HG02884 (cell line): ENCODE data around the gene LHPP.

Experiments used
- ATAC-seq: cut with Tn5 transposase; IDR thresholded peaks from one replicate; pipeline ENCODE4 v1.9.1; 2021; ENCODE audit warnings: mild to moderate bottlenecking, moderate library complexity; ENCODE audit not compliant: unreplicated experiment

Gene LHPP

DNA sequence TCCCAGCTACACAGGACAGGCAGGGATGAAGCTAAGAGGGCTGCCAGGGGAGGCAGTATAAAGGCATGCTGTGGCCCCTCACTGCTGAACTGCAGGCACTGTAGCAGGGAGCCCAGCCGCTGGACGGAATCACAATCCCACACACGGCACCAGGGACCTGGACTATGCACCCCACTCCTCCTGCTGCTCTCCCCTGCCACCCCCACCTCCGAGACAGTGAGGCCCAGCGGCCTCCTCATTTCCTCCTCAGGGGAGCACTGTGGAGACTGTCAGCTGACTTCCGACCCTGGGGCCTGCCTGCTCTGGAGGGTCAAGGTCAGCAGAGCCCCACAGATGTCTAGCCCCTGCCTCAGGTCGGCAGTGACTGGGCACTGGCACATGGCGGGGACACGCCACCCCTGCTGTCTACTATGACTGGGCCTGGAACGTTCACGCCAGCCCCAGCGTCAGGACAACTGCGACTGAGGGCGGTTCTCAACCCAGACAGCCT is 189.8 kb downstream of the LHPP start:
- no peak for ATAC-seq

DNA sequence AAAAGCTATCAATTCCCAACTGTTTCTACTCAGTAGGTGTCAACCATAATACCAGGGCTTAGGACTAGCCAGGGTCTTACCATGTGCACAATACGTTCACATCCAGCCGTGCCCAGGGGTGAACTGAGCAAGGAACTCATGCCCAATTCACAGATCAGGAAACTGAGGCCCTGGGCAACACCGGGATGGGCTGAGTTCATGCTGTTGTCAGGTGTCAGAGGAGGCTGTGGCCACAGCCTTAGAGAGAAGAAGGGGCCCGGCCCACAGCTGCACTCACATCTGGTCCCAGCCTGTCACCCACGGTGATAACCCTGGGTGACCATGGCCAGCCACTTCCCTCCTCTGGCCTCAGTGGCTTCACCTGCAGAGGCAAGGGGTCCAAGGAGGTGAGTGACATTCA is 190.6 kb downstream of the LHPP start:
- ATAC-seq, result no peak

DNA sequence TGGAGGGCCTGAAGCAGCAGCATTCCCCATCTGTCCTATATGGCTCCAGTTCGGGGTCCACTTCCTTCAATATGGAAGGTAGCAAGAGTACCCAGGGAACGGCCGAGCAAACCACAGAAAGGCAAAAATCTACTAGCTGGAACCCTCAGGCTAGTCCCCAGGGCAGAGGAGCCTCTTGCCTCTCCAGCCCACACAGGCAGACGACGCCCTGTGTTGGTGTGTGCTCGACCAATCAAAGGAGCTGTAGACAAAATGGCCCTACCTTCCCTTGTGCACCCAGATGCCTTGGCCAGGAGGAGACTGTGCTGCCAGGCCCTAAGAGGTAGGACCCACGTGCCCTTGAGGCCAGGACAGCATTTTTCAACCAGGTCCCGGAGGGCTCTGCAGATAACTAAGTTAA is 191.1 kb downstream of the LHPP start:
- ATAC-seq, result no peak

DNA sequence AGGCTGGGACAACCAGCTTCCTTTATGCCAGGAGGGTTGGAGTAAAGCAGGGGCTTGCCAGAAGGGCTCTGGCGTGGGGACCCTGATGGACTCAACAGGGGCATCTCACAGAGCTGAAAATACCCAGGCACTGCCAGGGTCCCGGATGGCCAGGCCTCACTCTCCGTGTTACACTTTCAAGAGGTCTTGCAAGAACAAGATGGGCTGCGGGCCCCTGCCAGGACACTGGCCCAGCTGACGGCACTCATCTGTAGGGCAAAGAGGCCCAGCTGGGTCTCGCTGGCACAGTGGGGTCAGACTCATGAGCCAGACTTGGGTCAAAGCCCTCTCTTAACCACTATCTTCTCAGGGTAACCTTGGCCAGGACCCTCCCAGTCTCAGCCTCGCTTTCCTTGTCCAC is 191.7 kb downstream of the LHPP start:
- no peak for ATAC-seq

DNA sequence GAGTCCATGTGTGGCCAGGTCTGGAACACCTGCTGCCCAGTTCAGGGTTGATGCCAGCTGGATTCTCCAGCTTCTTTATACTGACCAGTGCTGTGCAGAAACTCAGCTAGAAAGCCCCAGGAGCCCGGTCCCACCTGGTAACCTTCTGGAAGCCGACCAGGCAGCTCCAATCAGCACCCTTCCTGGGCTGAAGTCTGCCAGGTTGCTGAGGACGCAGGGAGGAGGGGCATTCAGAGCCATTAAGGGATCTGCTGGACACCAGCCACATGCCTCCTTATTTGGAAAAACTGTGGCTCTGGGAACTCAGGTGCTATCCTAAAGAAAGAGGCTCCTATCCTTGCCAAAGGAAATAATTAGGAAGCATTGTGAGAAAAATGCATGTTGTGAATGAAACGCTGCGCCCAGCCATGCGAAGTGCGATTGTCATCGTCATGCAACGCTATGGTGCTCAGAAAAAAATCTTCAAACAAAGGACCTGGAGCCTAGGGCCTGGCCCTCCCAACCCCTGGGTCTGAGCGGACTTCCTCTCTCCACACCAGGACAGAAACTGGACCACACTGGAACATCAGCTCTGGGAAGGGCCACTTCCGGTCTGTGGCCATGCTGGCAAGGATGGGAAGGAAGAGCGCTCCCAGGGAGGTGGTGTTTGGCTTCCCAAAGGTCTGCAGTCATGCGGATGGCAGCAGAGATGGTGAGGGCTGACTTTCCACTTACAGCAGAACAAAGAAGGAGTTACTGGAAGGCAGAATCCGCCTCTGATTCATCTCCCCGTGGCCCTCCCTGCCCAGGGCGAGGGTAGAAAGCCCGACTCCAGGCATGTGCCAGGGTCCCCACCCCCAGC is 192.4 kb downstream of the LHPP start:
- no peak for ATAC-seq

DNA sequence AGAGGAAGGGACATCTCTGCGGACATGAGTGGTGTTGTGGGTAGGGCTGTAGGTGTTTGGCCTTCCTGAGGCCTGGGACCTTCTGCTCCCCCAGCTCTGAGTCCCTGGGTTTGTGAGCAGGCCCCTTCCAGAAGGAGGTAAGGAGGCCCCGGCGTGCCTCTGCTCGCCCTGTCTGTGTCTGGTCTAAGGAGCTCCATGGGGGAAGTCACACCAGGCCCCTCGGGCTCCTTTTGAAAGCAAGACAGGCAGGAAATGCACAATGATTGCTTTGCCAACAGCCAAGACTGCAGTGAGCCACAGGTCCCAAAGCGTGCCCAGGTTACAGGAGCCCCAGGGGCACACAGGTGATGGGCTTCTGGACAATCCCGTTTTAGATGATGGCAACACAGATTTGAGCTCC is 193.1 kb downstream of the LHPP start:
- ATAC-seq, result no peak

DNA sequence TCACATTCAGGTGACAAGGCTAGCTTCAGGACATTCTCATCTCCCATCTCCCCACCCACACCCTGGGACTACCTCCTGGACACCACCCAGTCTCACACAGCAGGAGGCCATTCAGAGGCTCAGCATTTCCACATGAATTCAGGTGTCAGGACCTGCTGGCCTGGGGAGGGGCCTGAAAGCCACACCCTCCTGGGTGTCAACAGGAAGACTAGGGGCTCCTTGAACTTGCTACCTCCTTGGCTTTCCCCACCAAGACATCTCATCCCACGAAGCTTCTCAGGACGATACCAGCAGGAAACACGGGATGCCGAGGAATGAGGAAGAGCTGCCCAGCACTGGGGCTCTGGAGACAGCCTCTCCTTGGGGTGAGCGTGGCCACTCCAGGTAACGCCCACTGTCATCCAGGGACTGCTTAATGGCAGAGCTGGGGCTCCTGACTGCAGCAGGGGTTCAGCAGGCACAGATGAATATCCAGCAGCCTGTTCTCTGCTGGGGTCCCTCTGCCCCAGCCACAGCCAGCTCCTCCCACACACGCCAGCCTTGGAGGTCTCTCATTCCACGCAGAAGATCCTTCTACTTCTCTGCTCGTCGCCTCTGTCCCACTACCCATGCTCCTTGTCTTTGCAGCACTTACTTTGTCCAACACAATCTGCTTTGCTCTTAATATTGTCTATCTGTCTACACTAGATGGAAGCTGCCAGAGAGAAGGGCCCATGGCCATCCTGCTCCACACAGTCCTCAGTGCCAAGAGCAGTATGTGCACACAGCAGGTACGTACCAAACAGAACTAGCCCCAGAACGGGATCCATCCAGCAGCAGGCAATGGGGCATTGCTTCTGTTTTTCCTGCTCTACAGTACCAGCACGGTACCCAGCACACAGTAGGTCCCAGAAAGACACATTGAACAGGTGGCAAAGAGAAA is 193.8 kb downstream of the LHPP start:
- no peak for ATAC-seq

DNA sequence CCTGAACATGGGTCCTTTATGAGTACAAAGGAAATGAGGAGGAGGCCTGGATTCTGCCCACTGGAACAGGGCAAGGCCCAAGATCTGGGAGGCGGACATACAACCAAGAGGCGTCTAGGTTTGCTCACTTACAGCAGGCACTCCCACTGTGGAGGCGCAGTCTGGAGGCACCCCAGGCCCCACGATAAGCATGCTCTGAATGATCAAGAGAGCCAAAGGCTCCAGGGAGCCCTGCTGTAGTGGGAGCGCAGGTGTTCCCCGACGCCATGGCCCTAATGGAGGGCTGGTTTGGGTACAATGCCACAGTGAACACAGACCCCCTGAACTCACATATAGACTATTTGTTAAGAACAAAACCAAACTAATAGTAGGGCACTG is 194.5 kb downstream of the LHPP start:
- no peak for ATAC-seq

DNA sequence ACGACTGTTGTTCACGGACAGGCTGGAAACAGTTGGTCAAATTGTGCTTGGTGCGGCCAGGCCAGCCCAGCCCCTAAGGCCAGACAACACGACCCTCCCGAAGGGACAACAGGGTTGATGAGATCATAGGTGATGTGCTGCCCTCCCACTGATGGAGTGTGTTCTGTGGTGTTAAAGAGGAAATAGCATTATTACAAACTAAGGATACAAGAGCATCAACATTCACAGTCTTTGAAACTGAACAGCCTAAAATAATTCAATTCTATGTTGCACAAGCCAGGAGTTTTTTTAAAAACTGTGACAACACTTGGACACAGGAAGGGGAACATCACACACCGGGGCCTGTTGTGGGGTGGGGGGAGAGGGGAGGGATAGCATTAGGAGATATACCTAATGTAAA is 194.9 kb downstream of the LHPP start:
- no peak for ATAC-seq

DNA sequence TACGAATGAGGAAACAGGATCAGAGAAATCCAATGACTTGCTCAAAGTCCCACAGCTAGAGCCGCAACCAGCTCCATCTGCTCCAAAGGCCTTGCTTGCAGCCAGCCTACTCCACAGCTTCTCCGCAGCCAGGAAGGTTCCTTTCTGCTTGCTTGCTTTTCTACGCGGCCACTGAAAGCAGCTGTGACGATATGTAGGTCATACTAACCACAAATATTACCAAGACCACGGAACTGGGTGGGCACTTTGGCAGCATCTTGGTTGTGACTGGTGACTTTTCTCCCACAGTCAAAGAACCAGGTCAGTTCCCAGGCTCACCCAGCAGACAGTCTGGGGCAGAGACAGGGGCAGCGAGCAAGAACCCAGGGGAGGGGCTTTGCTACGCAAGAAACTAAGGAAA is 196.2 kb downstream of the LHPP start:
- ATAC-seq, result no peak

DNA sequence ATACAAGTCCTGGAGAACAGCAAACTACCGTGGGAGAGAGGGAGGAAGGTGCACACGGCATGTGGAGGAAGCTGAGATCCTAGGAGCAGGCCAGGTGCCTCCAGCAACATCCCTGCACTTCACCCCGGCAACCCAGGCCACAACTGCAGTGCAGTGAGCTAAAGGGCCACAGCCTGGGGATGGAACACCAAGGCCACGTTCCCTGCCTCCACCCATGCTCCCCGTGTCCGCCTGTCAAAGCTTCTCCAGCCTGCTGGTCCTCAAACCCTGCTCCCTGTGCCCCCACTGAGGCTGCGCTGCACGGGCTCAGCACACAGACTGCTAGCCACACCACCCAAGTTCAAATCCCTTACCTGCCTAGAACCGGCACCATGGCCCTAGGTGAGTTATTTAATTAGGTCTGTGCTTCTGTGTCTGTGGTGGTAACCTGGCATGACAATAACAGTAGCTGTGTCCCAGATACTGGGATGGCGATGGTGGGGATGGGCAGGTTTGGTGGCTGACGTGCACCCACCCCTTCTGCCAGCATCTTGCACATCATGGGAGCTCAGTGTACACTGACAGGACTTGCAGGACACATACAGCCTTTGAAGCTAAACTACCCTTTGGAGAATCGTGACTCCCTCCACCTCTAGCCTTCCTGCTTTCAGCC is 197.1 kb downstream of the LHPP start:
- ATAC-seq, result no peak

DNA sequence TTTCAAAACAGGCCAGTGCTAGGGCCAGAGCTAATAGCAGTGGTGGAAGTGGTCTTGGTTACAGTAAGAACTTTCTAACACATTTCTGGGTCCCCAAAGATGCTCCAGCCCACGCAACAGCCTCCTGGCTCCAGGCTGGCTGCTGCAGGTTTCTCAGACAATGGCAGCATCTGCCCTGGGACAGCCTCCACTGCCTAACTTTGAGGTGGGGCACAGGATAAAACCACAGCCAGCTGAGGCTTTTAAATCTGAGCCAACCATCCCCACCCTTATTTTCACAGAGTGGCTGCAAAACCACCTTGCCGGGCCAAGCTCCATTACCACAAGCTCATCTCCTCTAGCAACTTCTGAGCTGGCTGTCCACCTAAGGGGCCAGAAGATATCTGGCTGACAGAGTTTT is 197.8 kb downstream of the LHPP start:
- ATAC-seq, result no peak

DNA sequence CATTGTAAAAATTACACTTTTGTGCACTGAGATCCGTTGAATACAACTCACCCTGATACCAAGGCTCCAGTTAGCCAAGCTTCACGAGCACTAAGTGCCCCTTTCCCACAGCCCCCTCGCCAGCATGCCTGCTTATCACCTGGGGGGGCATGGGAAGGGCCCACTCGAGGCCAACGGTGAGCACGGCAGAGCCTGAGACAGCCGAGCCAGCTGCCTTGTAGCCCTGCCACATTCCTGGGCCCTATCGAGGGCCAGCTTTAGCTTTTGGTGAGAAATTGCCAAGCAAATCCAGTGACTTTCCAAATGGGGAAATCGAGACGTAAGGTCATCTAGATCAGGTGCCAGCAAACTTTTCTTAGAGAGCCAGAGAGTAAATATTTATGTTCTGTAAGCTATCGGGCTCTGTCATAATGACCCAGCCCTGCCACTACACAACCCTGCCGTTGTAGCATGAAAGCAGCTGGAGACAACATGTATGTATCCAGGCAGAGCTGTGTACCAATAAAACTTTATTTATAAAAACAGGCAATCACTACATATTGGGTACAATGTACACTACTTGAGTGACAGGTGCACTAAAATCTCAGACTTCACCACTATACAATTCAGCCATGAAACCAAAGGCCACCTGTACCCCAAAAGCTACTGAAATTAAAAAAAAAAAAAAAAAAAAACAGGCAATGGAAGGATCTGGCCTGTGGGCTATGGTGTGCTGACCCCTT is 198.9 kb downstream of the LHPP start:
- ATAC-seq, result no peak

DNA sequence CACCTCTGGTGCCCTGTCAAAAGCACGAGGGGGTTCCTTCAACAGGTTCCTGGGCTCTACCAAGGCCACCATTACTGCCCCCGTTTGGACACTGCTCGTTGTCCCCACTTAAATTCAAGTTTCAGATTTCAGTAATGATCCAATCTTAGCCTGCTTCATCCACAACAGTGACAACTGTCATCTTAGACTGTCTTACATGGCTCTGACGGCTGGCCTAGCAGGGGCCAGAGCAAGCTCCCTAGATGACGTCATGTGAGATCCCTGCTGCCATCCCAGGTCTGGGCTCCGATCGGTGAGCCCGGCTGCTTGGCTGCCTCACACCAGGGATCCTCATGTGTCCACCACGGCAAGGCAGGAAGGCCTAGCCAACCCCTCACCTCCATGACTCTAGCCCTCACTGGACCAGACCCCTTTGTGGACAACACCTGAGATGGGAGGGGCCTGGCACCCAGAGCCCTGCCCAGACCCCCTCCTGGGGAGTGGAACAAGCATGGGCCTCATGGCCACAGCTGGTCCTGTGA is 200.1 kb downstream of the LHPP start:
- ATAC-seq, result no peak

DNA sequence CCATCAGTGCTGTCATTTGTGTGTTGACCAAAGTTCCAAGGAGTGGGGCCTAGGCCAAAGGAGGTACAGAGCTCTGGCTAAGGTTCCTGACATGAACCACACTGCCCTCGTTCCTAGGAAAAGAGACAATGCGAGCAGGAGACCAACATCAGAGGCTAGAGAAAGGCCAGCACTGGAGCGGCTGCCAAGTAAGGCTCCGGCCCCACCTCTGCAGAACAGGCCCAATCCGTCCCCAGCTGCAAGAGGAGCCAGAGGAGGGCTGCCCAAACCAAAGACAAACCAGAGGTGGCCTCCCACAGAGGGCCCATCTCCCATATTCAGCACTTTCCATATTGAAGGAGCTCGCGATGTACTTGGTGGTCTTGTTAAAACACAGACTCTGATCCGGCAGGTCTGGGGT is 201.6 kb downstream of the LHPP start:
- no peak for ATAC-seq
